HG02678 (cell line): ENCODE results near the gene D2HGDH.
"Not testable (repeated sequence)": the region's sequence is repeated elsewhere in the genome, so short reads cannot be mapped to it uniquely, and the experiment has no call there.

Source experiments
- ATAC-seq: cut with Tn5 transposase; IDR thresholded peaks from one replicate; pipeline ENCODE4 v1.9.1; 2021; ENCODE audit warnings: mild to moderate bottlenecking, moderate library complexity; ENCODE audit not compliant: unreplicated experiment

Gene D2HGDH

DNA sequence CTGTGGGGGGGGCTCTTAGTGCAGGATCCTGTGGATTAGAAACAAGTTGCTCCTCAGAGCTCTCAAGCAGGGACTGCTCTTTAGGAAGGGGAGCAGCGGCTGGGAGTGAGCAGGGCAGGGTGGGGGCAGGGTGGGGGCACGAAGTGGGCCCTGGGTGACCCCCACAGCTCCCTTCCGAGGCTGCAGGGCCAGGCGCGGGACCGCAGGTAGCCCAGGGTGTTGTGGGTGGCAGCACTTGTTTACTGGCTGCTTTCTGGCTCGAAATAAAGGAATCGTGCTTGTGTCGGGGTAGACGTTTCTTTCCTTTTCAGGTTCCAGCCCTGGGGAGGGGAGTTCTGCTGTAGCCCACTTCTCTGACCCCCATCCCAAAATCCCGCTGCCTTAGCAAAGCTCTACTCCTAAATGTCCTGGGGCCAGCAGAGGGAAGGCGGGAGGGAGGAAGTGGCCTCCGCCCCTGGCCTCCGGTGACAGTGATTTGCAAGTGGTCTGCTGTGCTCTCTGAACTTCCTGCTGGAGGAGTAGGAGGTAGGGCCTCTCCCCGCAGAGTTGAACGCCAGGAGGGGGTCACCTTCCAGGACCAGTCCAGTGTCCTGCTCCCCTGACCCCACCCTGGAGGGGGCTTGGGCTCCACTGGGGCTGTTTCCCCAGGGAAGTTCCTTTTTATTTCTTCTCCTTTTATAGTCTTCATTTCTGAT is 82.8 kb downstream of the D2HGDH start:
- ATAC-seq, result no peak

DNA sequence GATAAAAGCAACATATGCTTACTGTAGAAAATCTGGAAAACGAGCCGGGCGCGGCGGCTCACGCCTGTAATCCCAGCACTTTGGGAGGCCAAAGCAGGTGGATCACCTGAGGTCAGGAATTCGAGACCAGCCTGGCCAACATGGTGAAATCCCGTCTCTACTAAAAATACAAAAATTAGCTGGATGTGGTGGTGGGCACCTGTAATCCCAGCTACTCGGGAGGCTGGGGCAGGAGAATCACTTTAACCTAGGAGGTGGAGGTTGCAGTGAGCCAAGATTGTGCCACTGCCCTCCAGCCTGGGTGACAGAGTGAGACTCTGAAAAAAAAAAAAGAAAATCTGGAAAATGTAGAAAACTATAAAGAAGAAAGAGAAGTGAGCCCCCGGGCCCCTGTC is 83.4 kb downstream of the D2HGDH start:
- ATAC-seq, result not testable (repeated sequence)
